Progenitor cell of endocrine pancreas (in vitro differentiated cells): Measurements from ENCODE around the gene MTMR12. TPM values are rescaled to one million over a fixed set of nuclear protein-coding genes. Genes with fewer than 3 reads are reported as not detected.

Source experiments
- DNase-seq: peaks from one replicate; pipeline ENCODE4 v3.0.0; 2021; ENCODE audit warnings: low spot score; ENCODE audit not compliant: unreplicated experiment
- H3K27ac Mint-ChIP-seq: 2 replicates; pipeline ENCODE4 v1.8.0; 2021; ENCODE audit warnings: mild to moderate bottlenecking, moderate library complexity, mixed read lengths
- H3K27me3 Mint-ChIP-seq: 2 replicates; pipeline ENCODE4 v1.8.0; 2021; ENCODE audit warnings: mixed read lengths
- H3K36me3 Mint-ChIP-seq: 2 replicates; pipeline ENCODE4 v1.8.0; 2022; ENCODE audit warnings: mixed read lengths; ENCODE audit not compliant: insufficient read depth
- H3K4me1 Mint-ChIP-seq: 2 replicates; pipeline ENCODE4 v1.8.0; 2021; ENCODE audit warnings: low read depth, mixed read lengths
- H3K4me3 Mint-ChIP-seq: 2 replicates; pipeline ENCODE4 v1.8.0; 2021; ENCODE audit warnings: low read depth, mild to moderate bottlenecking, moderate library complexity, mixed read lengths
- H3K9me3 Mint-ChIP-seq: 2 replicates; pipeline ENCODE4 v1.8.0; 2021; ENCODE audit warnings: low read depth, mixed read lengths
- total RNA-seq: library from RNA; stranded (reverse); gene quantifications from 2 replicates; pipeline ENCODE4 v1.2.1, GENCODE V29; 2021
- TF ChIP-seq, protein P1 (sequence below): fragments of 200-600 bp; sonication (generic); IDR thresholded peaks from one replicate; pipeline ENCODE4 v1.5.0; 2021; ENCODE audit warnings: antibody characterized with exemption, mild to moderate bottlenecking; ENCODE audit not compliant: unreplicated experiment

Gene MTMR12
- total RNA-seq, 1 donor from 2014 or later: 30.6 TPM

DNA sequence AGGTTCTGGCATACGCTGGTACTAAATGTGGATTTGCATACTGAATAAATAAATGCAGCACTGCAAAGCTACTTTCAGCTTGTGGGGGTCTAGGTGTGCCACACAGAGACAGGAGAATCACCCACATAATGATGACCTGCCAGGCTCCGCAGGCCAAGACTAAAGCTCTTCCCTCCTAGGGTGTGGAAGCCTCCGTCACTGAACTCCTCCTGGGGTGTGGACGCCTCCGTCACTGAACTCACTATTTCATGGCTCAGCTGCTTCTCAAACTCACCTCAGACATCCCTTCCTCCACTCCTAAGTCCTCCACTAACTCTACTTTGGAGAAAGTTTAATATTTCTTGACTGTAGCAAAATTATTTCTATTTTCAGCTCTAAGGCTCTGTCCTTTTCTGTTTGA, 73.4 kb downstream of the MTMR12 start:
- H3K27ac Mint-ChIP-seq: no peak overlapping the region
- H3K4me3 Mint-ChIP-seq: no peak overlapping the region
- no peaks in the 10 kb centered on the region for H3K4me1 Mint-ChIP-seq
- no peaks in the 10 kb centered on the region for H3K27me3 Mint-ChIP-seq
- DNase-seq: no peak
- H3K9me3 Mint-ChIP-seq: no peaks in the 10 kb centered on the region
- peaks cover 18% of the 10 kb centered on the region for H3K36me3 Mint-ChIP-seq
- TF ChIP-seq, protein P1, sequence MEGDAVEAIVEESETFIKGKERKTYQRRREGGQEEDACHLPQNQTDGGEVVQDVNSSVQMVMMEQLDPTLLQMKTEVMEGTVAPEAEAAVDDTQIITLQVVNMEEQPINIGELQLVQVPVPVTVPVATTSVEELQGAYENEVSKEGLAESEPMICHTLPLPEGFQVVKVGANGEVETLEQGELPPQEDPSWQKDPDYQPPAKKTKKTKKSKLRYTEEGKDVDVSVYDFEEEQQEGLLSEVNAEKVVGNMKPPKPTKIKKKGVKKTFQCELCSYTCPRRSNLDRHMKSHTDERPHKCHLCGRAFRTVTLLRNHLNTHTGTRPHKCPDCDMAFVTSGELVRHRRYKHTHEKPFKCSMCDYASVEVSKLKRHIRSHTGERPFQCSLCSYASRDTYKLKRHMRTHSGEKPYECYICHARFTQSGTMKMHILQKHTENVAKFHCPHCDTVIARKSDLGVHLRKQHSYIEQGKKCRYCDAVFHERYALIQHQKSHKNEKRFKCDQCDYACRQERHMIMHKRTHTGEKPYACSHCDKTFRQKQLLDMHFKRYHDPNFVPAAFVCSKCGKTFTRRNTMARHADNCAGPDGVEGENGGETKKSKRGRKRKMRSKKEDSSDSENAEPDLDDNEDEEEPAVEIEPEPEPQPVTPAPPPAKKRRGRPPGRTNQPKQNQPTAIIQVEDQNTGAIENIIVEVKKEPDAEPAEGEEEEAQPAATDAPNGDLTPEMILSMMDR: no peak

DNA sequence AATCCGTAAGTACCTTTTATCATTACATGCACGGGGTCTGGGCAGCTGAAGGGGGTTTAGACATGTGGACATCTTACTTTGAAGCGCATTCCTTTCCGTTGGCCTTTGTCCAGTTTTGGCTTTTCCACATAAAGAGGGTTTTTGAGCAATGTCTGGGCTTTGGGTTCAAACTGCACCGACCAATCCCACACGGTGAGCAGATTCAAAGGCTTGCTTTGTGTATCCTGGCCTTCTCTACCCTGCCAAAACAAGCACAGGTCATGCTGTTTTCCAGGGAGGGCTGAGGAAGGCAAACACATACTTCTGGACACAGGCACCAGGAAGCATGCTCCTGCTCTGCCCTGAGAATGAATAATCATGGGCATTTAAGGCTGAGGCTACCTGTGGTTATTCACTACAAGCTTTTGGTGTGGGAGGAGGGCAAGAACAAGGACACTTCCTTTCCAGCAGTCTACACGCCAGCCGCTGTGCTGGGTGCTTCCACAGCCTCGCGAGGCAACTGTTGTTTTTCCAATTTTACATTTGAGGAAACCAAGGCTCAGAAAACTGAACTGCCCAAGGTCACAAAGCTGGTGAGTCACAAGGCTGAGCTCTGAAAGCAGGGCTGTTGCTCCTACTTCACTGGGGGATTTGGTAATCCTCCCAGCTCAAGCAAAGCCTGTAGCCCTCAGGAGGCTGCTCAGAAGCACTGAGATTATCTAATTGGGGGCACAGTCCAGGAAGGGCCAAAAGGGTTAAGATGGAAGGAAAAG, 78.9 kb downstream of the MTMR12 start:
- no peak for DNase-seq
- no peak overlapping the region for H3K4me3 Mint-ChIP-seq
- no peak overlapping the region for H3K27ac Mint-ChIP-seq
- no peaks in the 10 kb centered on the region for H3K9me3 Mint-ChIP-seq
- TF ChIP-seq, protein P1: no peak
- H3K36me3 Mint-ChIP-seq: peaks cover 17% of the 10 kb centered on the region
- no peaks in the 10 kb centered on the region for H3K4me1 Mint-ChIP-seq
- H3K27me3 Mint-ChIP-seq: no peaks in the 10 kb centered on the region

DNA sequence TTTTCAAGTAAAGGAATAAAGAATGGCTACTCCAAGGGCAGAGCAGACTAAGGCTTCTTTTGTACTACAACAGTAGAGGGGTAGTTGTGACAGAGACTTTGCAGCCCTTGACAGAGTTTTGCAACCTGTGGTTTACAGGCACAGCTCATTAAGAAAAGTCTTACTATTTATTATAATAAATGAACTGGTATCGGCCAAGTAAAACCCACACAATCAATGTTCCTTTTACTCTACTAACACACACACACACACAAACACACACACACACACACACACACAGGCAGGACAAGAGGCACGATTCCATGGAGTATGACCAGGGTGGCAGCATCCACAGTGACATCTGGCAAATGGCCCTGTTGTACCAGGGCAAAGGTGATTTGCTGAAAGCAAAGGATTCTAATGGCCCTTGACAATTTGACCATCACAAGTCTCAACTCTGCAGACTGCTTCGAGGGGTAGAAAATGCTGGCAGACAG, 79.5 kb downstream of the MTMR12 start:
- Mint-ChIP-seq H3K36me3 (peaks cover 21% of the 10 kb centered on the region), H3K9me3 (no peaks in the 10 kb centered on the region), H3K4me1 (no peaks in the 10 kb centered on the region), H3K27me3 (no peaks in the 10 kb centered on the region), H3K4me3 (no peak overlapping the region), H3K27ac (no peak overlapping the region)
- no peak for DNase-seq
- TF ChIP-seq, protein P1: no peak

DNA sequence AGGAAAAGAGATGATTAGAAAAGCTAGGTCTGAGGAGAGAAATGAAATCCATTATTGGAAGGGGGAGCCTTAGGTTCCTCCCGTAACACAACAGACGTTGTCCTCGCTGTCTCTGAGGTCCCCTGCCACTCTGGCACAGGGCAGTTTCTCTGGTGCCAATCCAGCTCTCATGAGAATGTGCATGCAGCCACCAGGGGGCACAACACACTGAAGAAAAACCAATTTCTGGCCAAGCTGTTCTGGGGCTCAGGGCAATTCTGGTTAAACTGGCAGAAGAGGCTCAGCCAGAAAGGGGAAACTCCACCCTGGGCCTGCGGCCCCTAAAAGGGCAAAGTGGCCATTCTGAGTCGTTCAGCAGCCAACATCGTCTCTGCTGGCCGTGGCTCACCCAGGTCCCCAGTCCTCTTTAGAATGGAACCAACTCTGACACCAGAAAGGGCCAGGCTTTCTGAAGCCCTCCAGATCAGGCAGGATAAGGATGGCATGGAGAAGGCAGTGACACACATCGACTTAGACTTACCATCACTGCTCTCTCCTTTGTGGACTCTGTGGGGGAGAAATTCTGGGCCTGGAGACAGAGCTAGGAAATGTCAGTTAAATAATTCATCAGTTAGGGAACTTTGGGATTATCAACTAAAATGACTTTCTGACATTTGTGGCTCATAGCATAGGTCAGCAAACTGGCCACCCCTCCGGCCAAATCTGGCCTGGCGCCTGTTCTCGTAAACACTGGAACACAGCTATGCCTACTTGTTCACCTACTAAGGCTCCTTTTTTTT, 80.1 kb downstream of the MTMR12 start:
- Mint-ChIP-seq H3K27ac (peak overlapping the region; percentile 39), H3K36me3 (peaks cover 21% of the 10 kb centered on the region), H3K4me3 (no peak overlapping the region), H3K4me1 (no peaks in the 10 kb centered on the region), H3K9me3 (no peaks in the 10 kb centered on the region), H3K27me3 (no peaks in the 10 kb centered on the region)
- DNase-seq: peak; percentile 58
- TF ChIP-seq, protein P1: peak; percentile 76

DNA sequence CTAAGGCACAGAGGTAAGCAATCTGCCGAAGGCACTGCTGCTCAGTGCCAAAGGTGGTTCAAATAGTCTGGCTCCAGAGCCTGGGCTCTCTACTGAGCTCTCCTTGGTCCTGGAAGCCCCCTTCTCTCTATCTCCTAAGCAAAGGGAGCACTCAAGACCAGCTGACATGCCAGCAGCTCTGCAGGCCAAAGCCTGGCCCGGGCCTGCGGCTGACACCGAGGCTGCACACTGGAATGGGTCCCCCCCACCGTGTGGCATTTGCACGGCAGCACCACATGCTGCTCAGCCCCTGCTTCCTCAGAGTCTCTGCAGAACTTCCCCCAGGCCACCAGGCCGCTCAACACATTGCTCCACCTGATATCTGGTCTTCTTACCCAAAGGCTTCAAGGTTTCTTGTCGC, 80.8 kb downstream of the MTMR12 start:
- Mint-ChIP-seq H3K27me3 (no peaks in the 10 kb centered on the region), H3K4me1 (no peaks in the 10 kb centered on the region), H3K36me3 (peaks cover 18% of the 10 kb centered on the region), H3K9me3 (no peaks in the 10 kb centered on the region), H3K27ac (peak overlapping the region; percentile 39), H3K4me3 (no peak overlapping the region)
- TF ChIP-seq, protein P1: no peak
- no peak for DNase-seq
